ENCODE measurements around the gene GNA14.
"Not testable (repeated sequence)": the region's sequence is repeated elsewhere in the genome, so short reads cannot be mapped to it uniquely, and the experiment has no call there.

Gene GNA14

DNA sequence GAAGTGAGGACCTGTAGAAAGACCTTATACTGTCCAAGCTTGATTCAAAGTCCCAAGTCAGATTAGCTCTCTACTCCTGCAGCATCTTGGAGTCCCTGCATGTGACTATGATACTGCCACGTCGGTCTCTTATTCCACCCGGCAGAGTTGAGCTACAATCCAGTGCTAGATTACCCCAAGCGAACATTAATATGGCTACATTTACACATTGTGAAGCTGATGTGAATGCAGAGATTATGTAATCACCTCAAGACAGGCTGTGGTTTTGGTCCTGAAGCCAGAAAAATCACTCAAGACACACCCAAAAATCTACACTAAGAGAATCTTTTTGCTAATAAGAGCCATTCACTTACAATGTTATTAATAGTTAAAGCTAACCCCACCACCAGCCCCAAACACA is 116.7 kb downstream of the GNA14 start:
- no peak for DNase-seq

GRCh38 chr9:77523891-77524290 is 124.2 kb downstream of the GNA14 start:
- no peak for DNase-seq

DNA sequence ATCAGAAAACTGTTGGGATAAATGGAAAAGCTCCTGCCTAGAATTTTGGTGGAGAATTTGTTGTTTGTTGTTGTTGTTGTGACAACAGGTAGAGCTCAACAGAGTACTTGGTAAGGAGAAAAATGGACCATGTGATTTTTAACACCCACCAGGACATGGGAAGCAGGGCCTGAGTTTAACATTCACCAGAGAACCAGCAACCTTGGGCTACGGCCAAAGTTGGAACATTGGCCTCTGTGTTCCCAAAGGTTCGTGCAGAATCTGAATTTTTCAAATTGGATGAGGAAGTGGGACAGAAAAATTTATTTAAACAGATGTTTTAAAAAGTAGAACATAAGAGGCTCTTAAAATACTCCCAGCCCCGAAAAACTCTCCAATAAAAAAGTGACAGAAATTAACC is 127.0 kb downstream of the GNA14 start:
- DNase-seq: no peak

GRCh38 chr9:77518688-77519087 is 129.4 kb downstream of the GNA14 start:
- DNase-seq: no peak

- DNase-seq: no peak
Observed at GRCh38 chr9:77516781-77517180, 131.3 kb downstream of the GNA14 start.

- no peak for DNase-seq
Observed at GRCh38 chr9:77514886-77515711, 133.0 kb downstream of the GNA14 start.

GRCh38 chr9:77513457-77513856 is 134.7 kb downstream of the GNA14 start:
- DNase-seq: no peak

- no peak for DNase-seq
Observed at GRCh38 chr9:77512876-77513275, 135.2 kb downstream of the GNA14 start.

- no peak for DNase-seq
Observed at GRCh38 chr9:77511525-77511924, 136.6 kb downstream of the GNA14 start.

DNA sequence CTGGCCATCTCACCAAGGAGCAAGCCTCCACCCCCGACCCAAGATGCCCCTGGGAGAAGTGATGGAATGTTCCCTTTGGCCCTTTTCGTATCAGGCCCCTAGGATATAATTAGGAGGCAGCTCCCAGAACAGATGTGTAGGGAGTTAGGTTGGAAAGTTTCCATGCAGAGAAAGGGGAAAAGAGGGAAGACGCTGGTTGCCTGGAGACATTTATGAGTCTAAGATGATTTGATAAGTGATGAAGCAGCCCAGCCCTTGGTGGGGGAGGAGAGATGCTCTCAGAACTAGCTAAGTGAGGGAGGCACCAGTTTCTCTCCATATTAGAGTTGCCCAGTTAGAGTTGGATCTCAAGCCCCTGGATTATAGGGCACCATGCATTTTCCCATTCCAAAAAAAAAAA is 137.5 kb downstream of the GNA14 start:
- no peak for DNase-seq

- no peak for DNase-seq
Observed at GRCh38 chr9:77508396-77508795, 139.7 kb downstream of the GNA14 start.

- DNase-seq: no peak
Observed at GRCh38 chr9:77507212-77507961, 140.7 kb downstream of the GNA14 start.

GRCh38 chr9:77505232-77505631 is 142.9 kb downstream of the GNA14 start:
- DNase-seq: no peak

DNA sequence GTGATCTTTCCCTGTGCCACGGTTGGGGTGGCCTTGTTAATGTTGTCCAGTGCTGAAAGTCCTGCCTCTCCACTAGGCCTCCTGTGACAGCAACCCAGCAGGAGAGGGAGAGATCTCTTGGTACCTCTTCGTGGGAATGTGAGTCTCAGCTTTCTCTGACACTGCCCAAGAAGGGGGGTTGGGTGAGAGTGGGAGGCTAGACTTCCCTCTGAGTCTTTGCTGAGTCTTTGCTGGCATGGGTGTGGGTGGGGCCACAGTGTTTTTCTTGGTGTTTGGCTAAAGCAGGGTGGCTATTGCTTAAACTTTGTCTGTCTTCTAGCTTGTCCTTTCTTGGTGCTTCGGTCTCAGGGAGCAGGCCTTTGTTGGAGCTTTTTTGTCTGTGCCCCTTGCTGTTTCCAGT is 145.6 kb downstream of the GNA14 start:
- DNase-seq: no peak

DNA sequence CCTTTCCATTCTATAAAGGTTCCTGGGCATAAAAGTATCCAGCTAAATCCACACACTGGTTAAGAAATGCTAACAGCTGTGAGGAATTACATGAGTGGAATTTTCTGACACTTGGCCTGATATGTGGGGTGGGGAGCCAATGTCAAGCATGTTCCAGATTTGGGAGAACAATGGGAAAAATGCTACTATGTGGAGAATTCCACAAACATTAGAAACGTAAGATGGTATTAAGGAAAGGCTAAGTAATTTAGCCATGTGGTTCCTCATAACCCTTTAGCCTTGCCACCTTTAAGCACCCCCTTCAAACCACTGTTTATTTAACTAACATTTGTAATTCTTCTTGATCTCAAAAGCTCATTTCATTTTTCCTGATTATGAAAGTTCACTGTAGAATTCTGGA is 149.2 kb downstream of the GNA14 start:
- DNase-seq: no peak

DNA sequence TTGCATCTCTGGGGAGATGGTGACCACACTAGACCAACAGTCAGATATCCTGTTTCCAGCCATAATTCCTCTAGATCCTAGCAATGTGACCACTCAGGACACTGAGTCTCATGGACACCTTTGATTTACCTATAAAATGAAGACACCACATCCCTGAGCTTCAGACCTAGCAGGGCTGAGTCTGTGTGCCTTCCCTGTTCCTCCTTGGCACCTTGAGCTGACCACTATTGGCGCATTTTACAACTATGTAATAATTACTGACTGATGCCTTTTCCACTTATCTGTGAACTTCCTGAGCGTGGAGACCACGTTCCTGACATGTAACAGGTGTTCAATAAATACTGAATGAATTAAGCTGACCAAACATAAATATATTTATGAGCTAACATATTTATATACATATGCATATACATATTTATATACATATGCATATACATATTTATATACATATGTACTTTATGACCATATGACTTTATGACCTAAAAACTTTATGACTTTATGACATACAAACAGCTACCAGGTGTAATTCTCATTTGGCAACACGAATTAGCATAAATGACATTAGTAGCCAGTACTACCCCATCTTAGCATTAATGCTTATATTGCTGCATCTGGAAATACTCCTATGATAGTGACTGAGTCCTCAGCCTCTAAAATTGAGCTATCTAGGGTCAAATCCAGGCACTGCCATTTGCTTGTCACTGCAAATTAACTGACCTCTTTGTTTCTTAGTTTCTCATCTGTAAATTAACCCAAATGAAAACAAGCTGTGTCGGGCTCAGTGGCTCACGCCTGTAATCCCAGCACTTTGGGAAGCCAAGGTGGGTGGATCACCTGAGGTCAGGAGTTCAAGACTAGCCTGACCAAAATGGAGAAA is 150.6 kb downstream of the GNA14 start:
- DNase-seq: no peak

- no peak for DNase-seq
Observed at GRCh38 chr9:77495834-77496671, 152.1 kb downstream of the GNA14 start.

DNA sequence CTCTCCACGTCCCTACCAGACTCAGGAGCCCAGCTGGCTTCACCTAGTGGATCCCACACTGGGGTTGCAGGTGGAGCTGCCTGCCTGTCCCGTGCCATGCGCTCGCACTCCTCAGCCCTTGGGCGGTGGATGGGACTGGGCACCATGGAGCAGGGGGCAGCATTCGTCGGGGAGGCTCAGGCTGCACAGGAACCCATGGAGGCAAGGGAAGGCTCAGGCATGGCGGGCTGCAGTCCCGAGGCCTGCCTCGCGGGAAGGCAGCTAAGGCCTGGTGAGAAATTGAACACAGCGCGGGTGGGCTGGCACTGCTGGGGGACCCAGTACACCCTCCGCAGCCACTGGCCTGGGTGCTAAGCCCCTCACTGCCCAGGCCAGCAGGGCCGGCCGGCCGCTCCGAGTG is 157.8 kb downstream of the GNA14 start:
- DNase-seq: not testable (repeated sequence)

GRCh38 chr9:77489405-77490163 is 158.5 kb downstream of the GNA14 start:
- not testable (repeated sequence) for DNase-seq

DNA sequence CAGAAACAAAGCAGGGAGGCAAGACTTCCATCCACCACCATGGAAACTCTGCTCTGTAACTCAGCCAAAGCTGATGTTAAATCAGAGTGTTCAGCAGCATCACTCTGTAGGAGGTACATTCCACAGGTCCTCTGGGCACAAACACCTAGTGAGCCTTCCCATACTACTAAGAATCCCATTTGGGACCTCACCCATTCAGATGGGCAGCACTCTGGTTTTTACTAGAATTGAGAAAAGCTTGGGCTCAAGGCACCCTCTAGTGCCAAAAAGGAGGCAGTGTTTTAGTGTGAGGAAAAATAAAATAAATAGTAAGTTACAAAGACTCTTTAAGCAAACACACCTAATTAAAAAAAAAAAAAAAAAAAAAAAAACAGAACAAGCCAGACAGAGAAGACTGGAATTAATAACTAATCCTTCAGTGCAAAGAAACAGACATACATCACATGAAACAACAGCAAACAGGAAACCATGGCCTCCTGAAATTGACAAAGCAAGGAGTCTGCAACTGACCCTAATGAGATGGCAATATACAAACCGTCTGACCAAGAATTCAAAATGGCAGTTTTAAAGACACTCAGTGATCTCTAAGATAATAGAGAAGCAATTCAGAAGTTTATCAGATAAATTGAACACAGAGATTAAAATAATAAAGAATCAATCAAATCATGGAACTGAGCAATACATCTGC is 159.5 kb downstream of the GNA14 start:
- no peak for DNase-seq

- DNase-seq: no peak
Observed at GRCh38 chr9:77486968-77487367, 161.2 kb downstream of the GNA14 start.

All from activated CD4-positive, CD25-positive, alpha-beta regulatory T cell treated with anti-CD3 and anti-CD28 coated beads, Interleukin-2, amount 50 U/mL, for 72 hours (primary cell).